ENCODE results near the gene TANGO2.

The TANGO2 gene

DNA sequence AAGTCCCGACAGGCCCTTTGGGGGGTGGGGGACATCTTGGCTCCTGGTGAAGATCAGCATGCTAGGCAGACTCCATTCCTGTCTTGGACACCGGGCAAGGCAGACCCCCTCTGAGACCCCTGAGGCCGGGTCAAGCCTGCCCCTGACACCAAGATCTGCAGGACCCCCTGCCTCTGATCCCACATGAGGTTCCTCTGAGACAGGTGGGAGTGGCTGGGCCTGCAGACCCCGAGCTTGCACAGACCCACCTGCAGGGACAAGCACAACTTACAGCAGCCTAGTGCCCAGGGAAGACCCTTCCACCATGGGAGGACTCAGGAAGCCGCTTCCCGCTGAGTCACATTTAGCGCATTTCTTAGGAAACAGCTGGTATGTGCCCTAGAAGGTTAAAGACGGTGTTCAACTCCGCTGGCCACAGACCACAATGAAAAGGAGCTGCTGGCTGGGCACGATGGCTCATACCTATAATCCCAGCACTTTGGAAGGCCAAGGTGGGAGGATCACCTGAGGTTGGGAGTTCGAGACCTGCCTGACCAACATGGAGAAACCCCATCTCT, 19.8 kb upstream of the TANGO2 start:
- no peak overlapping the region for H3K23ac ChIP-seq (ENCODE audit: low read length)
- H3K79me1 ChIP-seq (ENCODE audit: low read length) = no peaks in the 10 kb centered on the region
- no peaks in the 10 kb centered on the region for H3K27me3 ChIP-seq (ENCODE audit: insufficient read depth, low read length)
- no peak overlapping the region for H3K18ac ChIP-seq (ENCODE audit: low read length)
- H4K12ac ChIP-seq (ENCODE audit: low read depth, low read length) = no peak overlapping the region
- WGBS (ENCODE audit: extremely low coverage, insufficient coverage, insufficient read length) = no CpG with 5 or more reads among the region's 11 CpGs
- no peak overlapping the region for H2AK5ac ChIP-seq (ENCODE audit: low read length)
- no peak overlapping the region for H3K9ac ChIP-seq (ENCODE audit: low read length)
- no peak overlapping the region for H3K4ac ChIP-seq (ENCODE audit: low read depth, low read length)
- no peak overlapping the region for H3K4me2 ChIP-seq (ENCODE audit: low read length)
- no peak overlapping the region for H3K4me3 ChIP-seq (ENCODE audit: low read depth, low read length)
- H4K8ac ChIP-seq (ENCODE audit: low read depth, low read length) = no peak overlapping the region
- H2BK120ac ChIP-seq (ENCODE audit: insufficient read depth, low read length, poor library complexity) = no peak overlapping the region
- H2AFZ ChIP-seq (ENCODE audit: insufficient read depth, low read length, poor library complexity) = no peak overlapping the region
- no peaks in the 10 kb centered on the region for H3K79me2 ChIP-seq (ENCODE audit: control insufficient read depth, insufficient read depth, low read length, poor library complexity)
- peaks cover 0 to 2% of the 10 kb centered on the region in 2 experiments for H3K4me1 ChIP-seq (ENCODE audit: control insufficient read depth in 1 of 2, insufficient read depth in 2 of 2, low read length in 2 of 2)
- H4K91ac ChIP-seq (ENCODE audit: low read depth, low read length) = no peak overlapping the region
- H3K36me3 ChIP-seq (ENCODE audit: control insufficient read depth in 1 of 2, insufficient read depth in 2 of 2, low read length in 2 of 2) = no peaks in the 10 kb centered on the region
- H2BK12ac ChIP-seq (ENCODE audit: low read length) = no peak overlapping the region
- H3K27ac ChIP-seq (ENCODE audit: low read depth, low read length) = no peak overlapping the region
- H3K14ac ChIP-seq (ENCODE audit: low read length) = no peak overlapping the region
- DNase-seq = peak; percentile 43 to 56
- no peak overlapping the region for H2BK5ac ChIP-seq (ENCODE audit: low read depth, low read length, poor library complexity)
- peaks cover 2% of the 10 kb centered on the region for H3K9me3 ChIP-seq (ENCODE audit: insufficient read depth, low read depth, low read length)

DNA sequence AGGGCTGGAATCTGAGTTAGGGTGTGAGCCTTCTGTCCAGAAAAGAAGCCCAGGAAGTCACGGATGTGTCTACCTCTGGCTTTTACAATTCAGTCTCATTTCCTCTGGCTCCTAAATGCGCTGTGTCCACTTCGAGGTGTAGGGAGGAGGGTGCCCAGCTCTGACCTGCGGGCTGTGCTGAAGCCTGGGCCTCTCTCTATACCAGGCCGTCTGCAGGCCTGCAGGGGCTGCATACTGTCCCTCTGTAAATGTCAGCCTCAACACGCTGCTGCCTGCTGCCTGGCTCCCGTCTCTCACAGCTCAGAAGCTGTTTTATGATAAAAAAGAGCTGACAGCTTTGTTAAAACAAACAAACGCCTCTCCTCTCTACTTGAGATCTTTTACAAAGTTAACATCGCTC, 18.8 kb upstream of the TANGO2 start:
- H4K8ac ChIP-seq (ENCODE audit: low read depth, low read length) = no peak overlapping the region
- no peak overlapping the region for H3K4me2 ChIP-seq (ENCODE audit: low read length)
- peaks cover 2% of the 10 kb centered on the region for H3K9me3 ChIP-seq (ENCODE audit: insufficient read depth, low read depth, low read length)
- H3K27me3 ChIP-seq (ENCODE audit: insufficient read depth, low read length) = no peaks in the 10 kb centered on the region
- no peak overlapping the region for H2AFZ ChIP-seq (ENCODE audit: insufficient read depth, low read length, poor library complexity)
- no peaks in the 10 kb centered on the region for H3K36me3 ChIP-seq (ENCODE audit: control insufficient read depth in 1 of 2, insufficient read depth in 2 of 2, low read length in 2 of 2)
- H3K4me3 ChIP-seq (ENCODE audit: low read depth, low read length) = no peak overlapping the region
- no peak for DNase-seq
- H3K14ac ChIP-seq (ENCODE audit: low read length) = no peak overlapping the region
- no peak overlapping the region for H2BK120ac ChIP-seq (ENCODE audit: insufficient read depth, low read length, poor library complexity)
- H3K23ac ChIP-seq (ENCODE audit: low read length) = no peak overlapping the region
- H3K4ac ChIP-seq (ENCODE audit: low read depth, low read length) = no peak overlapping the region
- H2BK12ac ChIP-seq (ENCODE audit: low read length) = no peak overlapping the region
- H3K79me1 ChIP-seq (ENCODE audit: low read length) = no peaks in the 10 kb centered on the region
- no peak overlapping the region for H2AK5ac ChIP-seq (ENCODE audit: low read length)
- no CpG with 5 or more reads among the region's 9 CpGs for WGBS (ENCODE audit: extremely low coverage, insufficient coverage, insufficient read length)
- no peak overlapping the region for H3K9ac ChIP-seq (ENCODE audit: low read length)
- H4K91ac ChIP-seq (ENCODE audit: low read depth, low read length) = no peak overlapping the region
- peaks cover 0 to 2% of the 10 kb centered on the region in 2 experiments for H3K4me1 ChIP-seq (ENCODE audit: control insufficient read depth in 1 of 2, insufficient read depth in 2 of 2, low read length in 2 of 2)
- H3K18ac ChIP-seq (ENCODE audit: low read length) = no peak overlapping the region
- no peak overlapping the region for H4K12ac ChIP-seq (ENCODE audit: low read depth, low read length)
- no peak overlapping the region for H3K27ac ChIP-seq (ENCODE audit: low read depth, low read length)
- H2BK5ac ChIP-seq (ENCODE audit: low read depth, low read length, poor library complexity) = no peak overlapping the region
- H3K79me2 ChIP-seq (ENCODE audit: control insufficient read depth, insufficient read depth, low read length, poor library complexity) = no peaks in the 10 kb centered on the region

DNA sequence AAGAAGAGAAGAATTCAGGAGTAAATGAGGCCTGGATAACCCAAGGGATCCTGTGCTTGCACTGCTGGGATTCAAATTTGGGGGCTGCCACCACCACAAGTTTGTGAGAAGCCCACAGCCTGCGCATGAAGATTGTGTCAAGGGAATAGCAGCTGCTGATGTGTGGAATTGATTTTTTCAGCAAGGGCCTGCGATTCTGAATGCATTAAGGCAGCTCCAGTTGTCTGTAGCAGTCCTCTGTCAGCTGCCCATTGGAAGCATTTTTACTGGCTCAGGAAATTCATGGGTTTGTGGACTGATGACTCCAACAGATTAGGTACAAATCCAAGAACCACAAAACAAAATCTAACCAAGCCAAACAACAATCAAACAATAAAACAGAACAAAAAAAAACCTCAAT, 18.3 kb upstream of the TANGO2 start:
- no peak overlapping the region for H3K18ac ChIP-seq (ENCODE audit: low read length)
- no peak overlapping the region for H3K4ac ChIP-seq (ENCODE audit: low read depth, low read length)
- no peak overlapping the region for H2BK120ac ChIP-seq (ENCODE audit: insufficient read depth, low read length, poor library complexity)
- no peak overlapping the region for H3K9ac ChIP-seq (ENCODE audit: low read length)
- H4K91ac ChIP-seq (ENCODE audit: low read depth, low read length) = no peak overlapping the region
- no peaks in the 10 kb centered on the region for H3K36me3 ChIP-seq (ENCODE audit: control insufficient read depth in 1 of 2, insufficient read depth in 2 of 2, low read length in 2 of 2)
- no peak for DNase-seq
- H3K4me3 ChIP-seq (ENCODE audit: low read depth, low read length) = no peak overlapping the region
- H3K27me3 ChIP-seq (ENCODE audit: insufficient read depth, low read length) = no peaks in the 10 kb centered on the region
- peaks cover 0 to 2% of the 10 kb centered on the region in 2 experiments for H3K4me1 ChIP-seq (ENCODE audit: control insufficient read depth in 1 of 2, insufficient read depth in 2 of 2, low read length in 2 of 2)
- H3K79me2 ChIP-seq (ENCODE audit: control insufficient read depth, insufficient read depth, low read length, poor library complexity) = no peaks in the 10 kb centered on the region
- no peak overlapping the region for H2AK5ac ChIP-seq (ENCODE audit: low read length)
- H3K79me1 ChIP-seq (ENCODE audit: low read length) = no peaks in the 10 kb centered on the region
- no peak overlapping the region for H2BK5ac ChIP-seq (ENCODE audit: low read depth, low read length, poor library complexity)
- H3K23ac ChIP-seq (ENCODE audit: low read length) = no peak overlapping the region
- WGBS (ENCODE audit: extremely low coverage, insufficient coverage, insufficient read length) = no CpG with 5 or more reads among the region's 2 CpGs
- H3K14ac ChIP-seq (ENCODE audit: low read length) = no peak overlapping the region
- no peak overlapping the region for H4K12ac ChIP-seq (ENCODE audit: low read depth, low read length)
- H4K8ac ChIP-seq (ENCODE audit: low read depth, low read length) = no peak overlapping the region
- H3K9me3 ChIP-seq (ENCODE audit: insufficient read depth, low read depth, low read length) = peaks cover 2% of the 10 kb centered on the region
- H3K27ac ChIP-seq (ENCODE audit: low read depth, low read length) = no peak overlapping the region
- H2BK12ac ChIP-seq (ENCODE audit: low read length) = no peak overlapping the region
- no peak overlapping the region for H2AFZ ChIP-seq (ENCODE audit: insufficient read depth, low read length, poor library complexity)
- H3K4me2 ChIP-seq (ENCODE audit: low read length) = no peak overlapping the region

DNA sequence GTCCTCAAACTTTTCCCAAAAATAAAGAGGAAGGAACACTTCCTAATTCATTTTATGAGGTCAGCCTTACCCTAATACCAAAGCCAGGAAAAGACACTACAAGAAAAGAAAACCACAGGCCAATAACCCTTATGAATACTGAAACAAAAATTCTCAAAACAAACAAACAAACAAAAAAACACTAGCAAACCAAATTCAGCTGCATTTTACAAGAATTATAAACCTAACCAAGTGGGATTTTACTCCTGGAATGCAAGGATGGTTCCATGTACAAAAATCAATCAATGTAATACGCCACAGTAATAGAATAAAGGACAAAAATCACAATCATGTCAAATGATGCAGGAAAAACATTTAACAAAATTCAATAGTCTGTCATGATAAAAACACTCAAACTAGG, 17.6 kb upstream of the TANGO2 start:
- Histone ChIP-seq H4K8ac (ENCODE audit: low read depth, low read length) (no peak overlapping the region), H3K18ac (ENCODE audit: low read length) (no peak overlapping the region), H2BK12ac (ENCODE audit: low read length) (no peak overlapping the region), H3K4me2 (ENCODE audit: low read length) (no peak overlapping the region), H3K4ac (ENCODE audit: low read depth, low read length) (no peak overlapping the region), H3K4me1 (ENCODE audit: control insufficient read depth in 1 of 2, insufficient read depth in 2 of 2, low read length in 2 of 2) (peaks cover 0 to 1% of the 10 kb centered on the region in 2 experiments), H2AFZ (ENCODE audit: insufficient read depth, low read length, poor library complexity) (no peak overlapping the region), H3K27ac (ENCODE audit: low read depth, low read length) (no peak overlapping the region), H3K9ac (ENCODE audit: low read length) (no peak overlapping the region), H4K12ac (ENCODE audit: low read depth, low read length) (no peak overlapping the region), H3K79me1 (ENCODE audit: low read length) (no peaks in the 10 kb centered on the region), H2AK5ac (ENCODE audit: low read length) (no peak overlapping the region), H3K79me2 (ENCODE audit: control insufficient read depth, insufficient read depth, low read length, poor library complexity) (no peaks in the 10 kb centered on the region), H3K9me3 (ENCODE audit: insufficient read depth, low read depth, low read length) (no peaks in the 10 kb centered on the region), H3K36me3 (ENCODE audit: control insufficient read depth in 1 of 2, insufficient read depth in 2 of 2, low read length in 2 of 2) (no peaks in the 10 kb centered on the region), H3K27me3 (ENCODE audit: insufficient read depth, low read length) (no peaks in the 10 kb centered on the region), H4K91ac (ENCODE audit: low read depth, low read length) (no peak overlapping the region), H3K23ac (ENCODE audit: low read length) (no peak overlapping the region), H2BK120ac (ENCODE audit: insufficient read depth, low read length, poor library complexity) (no peak overlapping the region), H2BK5ac (ENCODE audit: low read depth, low read length, poor library complexity) (no peak overlapping the region), H3K14ac (ENCODE audit: low read length) (no peak overlapping the region), H3K4me3 (ENCODE audit: low read depth, low read length) (no peak overlapping the region)
- DNase-seq = no peak
- no CpG with 5 or more reads among the region's 1 CpG for WGBS (ENCODE audit: extremely low coverage, insufficient coverage, insufficient read length)
